ENCODE measurements around the gene ITIH4.
"Not testable (repeated sequence)": the region's sequence is repeated elsewhere in the genome, so short reads cannot be mapped to it uniquely, and the experiment has no call there.

ITIH4 gene

GRCh38 chr3:52782412-52783210 lies 47.9 kb downstream of the ITIH4 start:
- no peak for DNase-seq

DNA sequence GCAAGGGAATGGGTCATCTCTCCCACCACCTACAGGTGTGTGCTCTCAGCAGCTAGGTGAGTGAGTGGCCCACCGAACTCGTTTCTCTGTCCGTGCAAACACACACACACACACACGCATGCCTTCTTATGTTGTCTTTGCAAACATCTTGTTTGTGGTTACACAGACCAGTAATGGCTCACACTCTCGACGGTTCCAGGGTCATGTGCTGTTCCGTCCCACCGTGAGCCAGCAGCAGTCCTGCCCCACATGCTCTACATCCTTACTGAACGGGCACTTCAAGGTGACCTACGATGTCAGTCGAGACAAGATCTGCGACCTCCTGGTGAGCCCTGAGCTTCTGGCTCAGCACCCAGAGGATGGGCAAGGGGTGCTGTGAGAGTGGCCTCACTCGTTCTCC lies 48.7 kb downstream of the ITIH4 start:
- peak in 1 of 2 donors; percentile 19 for DNase-seq

DNA sequence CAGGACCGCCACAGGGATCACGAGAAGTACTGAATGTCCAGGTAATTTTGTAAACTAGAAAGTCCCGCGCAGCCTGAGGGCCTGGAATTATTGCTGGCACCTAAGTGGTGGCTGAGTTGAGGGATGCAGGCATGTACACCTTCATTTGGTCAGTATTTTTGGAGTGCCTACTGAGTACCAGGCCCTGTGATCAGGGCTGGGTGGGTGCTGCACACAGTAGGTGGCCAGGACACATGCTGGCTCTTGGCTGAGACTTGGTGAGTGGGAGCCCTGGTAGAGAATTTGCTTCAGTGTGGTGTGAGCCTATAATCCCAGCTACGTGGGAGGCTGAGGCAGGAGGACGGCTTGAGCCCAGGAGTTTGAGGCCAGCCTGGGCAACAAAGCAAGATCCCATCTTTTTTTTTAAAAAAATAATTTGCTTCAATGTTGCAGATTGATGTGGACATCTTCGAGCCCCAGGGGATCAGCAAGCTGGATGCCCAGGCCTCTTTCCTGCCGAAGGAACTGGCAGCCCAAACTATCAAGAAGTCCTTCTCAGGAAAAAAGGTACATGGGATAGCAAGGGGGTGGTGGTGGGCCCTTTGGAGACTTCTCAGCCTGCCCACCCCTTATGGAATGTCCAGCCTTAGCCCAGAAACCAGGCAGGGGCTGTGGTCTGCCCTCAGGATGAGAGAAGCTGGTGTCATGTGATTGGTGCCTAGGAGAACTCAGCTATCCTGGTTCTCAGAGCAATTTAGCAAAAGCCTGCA lies 50.5 kb downstream of the ITIH4 start:
- DNase-seq = no peak

DNA sequence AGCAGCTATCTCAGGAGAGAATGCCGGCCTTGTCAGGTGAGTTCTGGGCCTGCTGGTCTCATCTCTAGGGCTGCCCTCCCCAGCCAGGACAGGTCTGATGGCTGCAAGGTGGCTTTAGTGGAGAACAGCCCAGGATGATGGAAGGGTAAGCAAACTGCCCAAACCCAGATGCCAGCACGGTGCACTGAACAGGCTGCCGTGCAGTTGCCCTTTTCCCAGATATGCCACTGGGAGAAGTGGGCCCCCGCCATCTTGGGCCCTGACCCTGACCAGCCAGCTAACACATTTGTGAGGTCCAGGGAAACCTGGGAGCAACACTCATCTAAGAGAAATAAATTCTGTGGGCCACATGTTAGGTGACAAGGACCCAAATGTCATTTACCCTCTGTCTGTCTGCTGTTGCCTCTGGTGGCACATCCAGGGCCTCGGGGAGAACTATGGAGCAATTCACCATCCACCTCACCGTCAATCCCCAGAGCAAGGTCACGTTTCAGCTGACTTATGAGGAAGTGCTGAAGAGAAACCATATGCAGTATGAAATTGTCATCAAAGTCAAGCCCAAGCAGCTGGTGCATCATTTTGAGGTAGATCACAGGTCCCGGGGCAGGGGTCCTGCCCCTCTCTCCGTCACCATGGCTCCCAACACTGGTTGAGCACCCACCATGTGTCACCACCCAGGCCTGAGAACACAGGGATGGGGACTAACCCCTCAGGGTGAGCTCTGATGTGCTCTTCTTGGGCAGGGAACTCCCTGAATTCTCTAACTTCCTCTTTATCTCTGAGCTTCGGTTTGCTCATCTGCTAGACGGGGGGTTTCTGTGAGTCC lies 51.2 kb downstream of the ITIH4 start:
- peak; percentile 71 to 75 for DNase-seq

GRCh38 chr3:52777959-52778805 lies 52.3 kb downstream of the ITIH4 start:
- peak in 1 of 2 donors; percentile 10 for DNase-seq

GRCh38 chr3:52777127-52777958 lies 53.1 kb downstream of the ITIH4 start, which contains the start of gene ITIH1:
TSS of gene ITIH1 (plus strand) at chr3:52777599. CDS start at chr3:52777616, 17 bp downstream.
- DNase-seq = no peak

DNA sequence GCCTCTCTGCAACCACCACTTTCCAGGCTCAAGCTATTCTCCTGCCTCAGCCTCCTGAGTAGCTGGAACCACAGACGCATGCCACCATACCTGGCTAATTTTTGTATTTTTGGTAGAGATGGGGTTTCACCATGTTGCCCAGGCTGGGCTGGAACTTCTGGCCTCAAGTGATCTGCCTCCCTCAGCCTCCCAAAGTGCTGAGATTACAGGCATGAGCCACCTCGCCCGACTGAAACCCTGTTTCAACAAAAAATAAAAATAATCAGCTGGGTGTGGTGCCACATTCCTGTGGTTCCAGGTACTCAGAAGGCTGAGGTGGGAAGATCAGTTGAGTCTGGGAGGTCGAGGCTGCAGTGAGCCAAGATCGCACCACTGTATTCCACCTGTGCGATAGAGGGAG lies 54.0 kb downstream of the ITIH4 start:
- DNase-seq = not testable (repeated sequence)

GRCh38 chr3:52775877-52776276 lies 54.6 kb downstream of the ITIH4 start:
- no peak for DNase-seq

DNA sequence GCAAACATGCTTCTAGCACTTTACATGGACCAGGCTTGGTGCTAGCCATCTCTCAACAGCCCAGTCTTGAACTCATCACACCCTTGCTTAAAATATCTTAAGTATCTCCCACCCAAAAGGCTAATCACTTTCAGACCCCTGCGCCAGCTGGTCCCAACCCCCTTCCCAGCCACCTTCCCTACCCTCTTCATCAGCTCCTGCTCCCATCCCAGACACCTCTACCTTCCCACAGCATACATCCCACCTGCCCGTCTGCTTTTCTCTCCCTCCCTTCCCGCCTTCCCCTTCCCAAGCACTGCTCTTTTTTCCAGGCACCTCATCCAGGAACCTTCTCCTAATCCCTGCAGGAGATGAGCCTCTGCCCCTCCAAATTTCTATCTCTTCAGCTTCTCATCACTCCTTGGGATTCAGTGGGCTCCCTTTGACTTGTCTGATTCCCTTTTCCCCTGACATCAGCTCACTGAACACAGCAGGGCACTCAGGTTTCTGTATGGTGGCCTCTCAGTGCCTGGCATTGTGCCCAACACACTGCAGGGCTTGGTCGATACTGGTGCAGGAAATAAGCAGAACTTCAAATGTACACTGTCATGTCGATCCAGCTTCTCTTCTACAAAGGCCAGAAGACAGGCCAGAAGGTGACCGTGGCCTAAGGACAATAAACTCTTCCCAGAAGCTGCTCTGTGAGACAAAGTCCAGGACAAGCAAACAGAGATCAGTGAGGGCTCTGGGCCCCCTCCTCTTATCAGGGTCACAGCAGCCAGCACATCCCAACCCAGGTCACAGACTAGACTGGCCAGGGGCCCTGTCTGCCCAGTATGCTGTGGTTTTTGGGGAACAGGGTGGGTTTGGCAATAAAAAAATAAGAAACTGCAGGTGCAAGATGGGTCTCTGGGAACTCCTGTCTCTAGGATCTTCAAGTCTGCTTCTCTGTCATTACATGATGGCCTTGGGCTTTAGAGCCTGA lies 55.3 kb downstream of the ITIH4 start:
- DNase-seq = peak; percentile 24 to 48

DNA sequence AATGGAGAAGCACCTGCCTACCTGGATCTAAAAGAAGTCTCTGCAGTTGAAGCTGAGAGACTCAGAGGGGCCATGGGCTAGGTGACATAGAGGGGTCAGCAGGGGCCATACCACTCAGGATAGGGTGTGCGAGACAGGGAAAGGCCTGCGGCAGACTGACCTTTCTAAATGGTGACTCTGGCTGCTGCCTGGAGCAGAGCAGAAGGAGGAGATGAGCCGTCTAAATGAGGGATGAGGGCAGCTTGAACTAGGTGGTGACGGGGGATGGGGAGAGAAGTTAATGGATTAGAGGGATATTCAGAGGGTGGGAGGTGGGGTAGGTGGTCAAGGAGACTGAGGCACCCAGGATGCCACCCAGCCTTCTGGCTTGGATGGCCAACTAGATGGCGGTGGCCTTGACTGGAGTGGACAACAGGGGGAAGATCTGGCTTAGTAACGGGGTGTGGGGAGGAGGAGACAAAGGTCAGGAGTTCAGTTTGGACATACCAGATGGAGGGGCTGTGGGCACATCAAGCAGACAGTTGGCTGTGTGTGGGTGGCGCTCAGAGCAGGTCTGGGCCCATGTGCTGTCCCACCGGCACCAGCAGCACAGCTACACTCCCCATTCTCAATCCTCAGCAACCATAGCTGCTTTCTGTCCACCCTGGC lies 56.3 kb downstream of the ITIH4 start:
- no peak for DNase-seq

DNA sequence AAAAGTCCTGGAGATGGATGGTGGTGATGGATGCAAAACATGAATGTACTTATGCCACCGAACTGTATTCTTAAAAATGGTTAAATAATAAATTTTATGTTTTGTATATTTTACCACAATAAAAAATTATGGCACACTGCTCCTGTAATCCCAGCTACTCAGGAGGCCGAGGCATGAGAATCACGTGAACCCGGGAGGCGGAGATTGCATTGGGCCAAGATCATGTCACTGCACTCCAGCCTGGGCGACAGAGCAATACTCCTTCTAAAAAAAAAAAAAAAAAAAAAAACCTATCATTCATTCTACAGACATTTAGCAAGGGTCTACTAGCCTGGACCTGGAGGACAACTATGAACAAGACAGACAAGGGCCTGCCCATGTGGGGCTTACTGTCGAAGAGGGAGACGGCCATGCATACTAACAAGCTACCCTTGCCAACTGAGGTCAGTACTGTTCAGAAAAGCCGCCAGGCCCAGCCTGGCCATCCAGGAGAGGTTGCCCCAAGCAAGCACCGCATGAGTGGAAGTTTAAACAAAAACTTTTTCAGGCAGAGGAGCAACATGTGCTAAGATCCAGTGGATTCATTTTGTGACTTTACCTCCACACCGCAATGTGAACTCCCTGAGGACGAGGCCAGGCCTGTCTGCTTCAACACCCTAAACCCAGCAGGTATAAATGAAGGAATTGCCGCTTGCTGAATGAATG lies 57.0 kb downstream of the ITIH4 start:
- no peak for DNase-seq

- no peak for DNase-seq
These were observed 58.8 kb downstream of the ITIH4 start for GRCh38 chr3:52771702-52772101.

- DNase-seq = no peak
These were observed 59.2 kb downstream of the ITIH4 start for GRCh38 chr3:52771334-52771681.

- peak; percentile 96 to 97 for DNase-seq
These were observed 59.8 kb downstream of the ITIH4 start, which contains the start of gene NEK4 for GRCh38 chr3:52770496-52771333. TSS of gene NEK4 (minus strand) at chr3:52770940. CDS start at chr3:52770746, 194 bp downstream.

DNA sequence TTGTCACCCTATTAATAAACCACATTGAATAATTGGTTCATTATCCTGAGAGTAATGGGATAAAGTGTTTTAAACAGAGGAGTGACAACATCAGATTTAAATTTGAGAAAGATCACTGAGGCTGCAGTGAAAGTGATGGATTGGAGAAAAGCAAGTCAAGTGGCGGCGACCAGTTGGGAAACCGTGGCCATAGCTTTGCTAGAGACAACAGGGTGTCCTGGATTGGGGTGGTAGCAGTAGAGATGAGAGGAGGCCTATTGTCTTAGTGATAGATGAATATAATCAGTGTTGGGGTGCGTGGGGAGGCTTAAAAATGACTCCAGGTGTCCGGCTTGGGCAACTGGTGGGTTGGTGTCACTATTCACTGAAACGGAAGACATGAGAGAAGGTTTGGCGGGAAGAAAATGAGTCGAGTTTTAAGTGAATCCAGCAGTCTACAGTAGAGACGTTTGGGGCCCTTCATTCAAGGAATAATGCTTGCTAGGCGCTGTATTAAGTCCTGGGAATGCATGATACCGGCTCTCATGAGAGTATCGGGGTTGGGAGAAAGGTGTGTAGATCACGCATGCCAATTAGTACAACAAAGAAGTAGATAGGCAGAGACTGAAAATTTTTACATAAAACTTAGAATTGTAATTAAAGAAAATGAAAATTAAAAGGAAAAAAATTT lies 60.6 kb downstream of the ITIH4 start:
- DNase-seq = no peak

- peak; percentile 17 to 84 for DNase-seq
These were observed 67.0 kb downstream of the ITIH4 start for GRCh38 chr3:52763466-52763865.
